SK-N-SH (cell line): ENCODE results near the gene PRKCB. TPM values are rescaled to one million over a fixed set of nuclear protein-coding genes. Genes with fewer than 3 reads are reported as not detected.

ENCODE experiments used
- CTCF ChIA-PET: fragments of 300-600, 350-600 bp; formaldehyde crosslinking; extraction: SDS; loops from one replicate; lab custom pipeline; 2021; lab: Yijun Ruan, JAX
- POLR2A ChIA-PET: fragments of 350-600 bp; sonication (Branson Sonifier 250); formaldehyde crosslinking; extraction: SDS; loops from one replicate; lab custom pipeline; 2020; ENCODE audit warnings: antibody characterized with exemption, inconsistent platforms; lab: Yijun Ruan, JAX
- DNase-seq: peaks from one replicate; pipeline ENCODE4 v3.0.0; 2012
- H2AFZ ChIP-seq: fragments of 200-600 bp; sonication (generic); 2 replicates; pipeline ENCODE4 v1.8.1; 2016; ENCODE audit warnings: antibody characterized with exemption, mild to moderate bottlenecking, low read depth
- H3F3A ChIP-seq: fragments of 200-600 bp; sonication (generic); replicated peaks from 2 replicates; pipeline ENCODE3; 2016; ENCODE audit warnings: antibody characterized with exemption, mild to moderate bottlenecking; ENCODE audit not compliant: insufficient read depth
- H3K27ac ChIP-seq, 2 experiments: fragments of 200-500 bp in 1 of 2; fragments of 200-600 bp in 1 of 2; sonication (Bioruptor generic) in 1 of 2; sonication (generic), shearing (Covaris generic) in 1 of 2; 2 replicates each; pipeline versions ENCODE4 v1.5.1 to v1.6.1; 2014 to 2016; ENCODE audit warnings: low read depth in 2 of 2, inconsistent platforms in 1 of 2, low read length in 1 of 2, mild to moderate bottlenecking in 1 of 2, mixed read lengths in 1 of 2
- H3K27me3 ChIP-seq: fragments of 200-600 bp; sonication (generic), shearing (Covaris generic); 2 replicates; pipeline ENCODE4 v1.6.1; 2016; ENCODE audit warnings: mixed run types; ENCODE audit not compliant: insufficient read depth
- H3K36me3 ChIP-seq, 2 experiments: fragments of 200-500 bp in 1 of 2; fragments of 200-600 bp in 1 of 2; sonication (Bioruptor generic) in 1 of 2; sonication (generic) in 1 of 2; replicated peaks in 1 of 2; 2 replicates each; pipeline versions ENCODE3 to v1.5.1; 2014 to 2016; ENCODE audit warnings: low read length in 1 of 2, mild to moderate bottlenecking in 1 of 2; ENCODE audit not compliant: insufficient read depth in 2 of 2, control insufficient read depth in 1 of 2
- H3K4me1 ChIP-seq, 2 experiments: fragments of 200-500 bp in 1 of 2; fragments of 200-600 bp in 1 of 2; sonication (Bioruptor generic) in 1 of 2; sonication (generic), shearing (Covaris generic) in 1 of 2; 2 replicates each; pipeline versions ENCODE4 v1.5.1 to v1.6.1; 2014 to 2016; ENCODE audit warnings: low read depth in 1 of 2, low read length in 1 of 2, mixed run types in 1 of 2; ENCODE audit not compliant: insufficient read depth in 2 of 2, control insufficient read depth in 1 of 2
- H3K4me2 ChIP-seq: fragments of 200-600 bp; sonication (generic), shearing (Covaris generic); 2 replicates; pipeline ENCODE4 v1.6.1; 2017; ENCODE audit warnings: mixed run types
- H3K4me3 ChIP-seq, 2 experiments: fragments of 200-500 bp in 1 of 2; fragments of 200-600 bp in 1 of 2; sonication (Bioruptor generic) in 1 of 2; sonication (generic), shearing (Covaris generic) in 1 of 2; 2 replicates each; pipeline versions ENCODE4 v1.5.1 to v1.8.1; 2014 to 2016; ENCODE audit warnings: low read depth in 2 of 2, inconsistent platforms in 1 of 2, low read length in 1 of 2, mild to moderate bottlenecking in 1 of 2, mixed read lengths in 1 of 2, moderate library complexity in 1 of 2
- H3K79me2 ChIP-seq: fragments of 200-600 bp; sonication (generic); 2 replicates; pipeline ENCODE4 v1.8.1; 2017; ENCODE audit warnings: mild to moderate bottlenecking; ENCODE audit not compliant: insufficient read depth
- H3K9ac ChIP-seq: fragments of 200-600 bp; sonication (generic); 2 replicates; pipeline ENCODE4 v1.6.1; 2017; ENCODE audit warnings: mixed run types
- H3K9me2 ChIP-seq: fragments of 200-600 bp; sonication (generic); 2 replicates; pipeline ENCODE4 v1.6.1; 2017; ENCODE audit warnings: mixed run types
- H3K9me3 ChIP-seq: fragments of 200-600 bp; sonication (generic); 2 replicates; pipeline ENCODE4 v1.6.1; 2017; ENCODE audit warnings: mixed run types, mild to moderate bottlenecking, moderate library complexity
- H4K20me1 ChIP-seq: fragments of 200-600 bp; sonication (generic); 2 replicates; pipeline ENCODE4 v1.6.1; 2017; ENCODE audit warnings: mild to moderate bottlenecking, mixed run types; ENCODE audit not compliant: insufficient read depth
- CTCF ChIP-seq: fragments of 200-600 bp; sonication (generic); IDR thresholded peaks from 2 replicates; pipeline ENCODE4 v1.6.1; 2017; ENCODE audit warnings: antibody characterized with exemption, mild to moderate bottlenecking, moderate library complexity
- EP300 ChIP-seq, 2 experiments: IDR thresholded peaks; 2 replicates each; pipeline versions ENCODE4 v1.4.0 to v1.6.1; 2012; ENCODE audit warnings: borderline replicate concordance in 1 of 2, low read depth in 1 of 2, low read length in 1 of 2
- FOXJ3 ChIP-seq: sonication (generic); formaldehyde crosslinking; IDR thresholded peaks from 2 replicates; pipeline ENCODE4 v1.5.1; 2020; ENCODE audit warnings: mild to moderate bottlenecking, missing genetic modification reagents
- FOXM1 ChIP-seq: IDR thresholded peaks from 2 replicates; pipeline ENCODE4 v1.4.0; 2012; ENCODE audit warnings: low read depth, mild to moderate bottlenecking
- GABPA ChIP-seq: IDR thresholded peaks from 2 replicates; pipeline ENCODE4 v1.4.0; 2012; ENCODE audit warnings: low read depth, mild to moderate bottlenecking
- MEF2A ChIP-seq: IDR thresholded peaks from 2 replicates; pipeline ENCODE4 v1.4.0; 2012; ENCODE audit warnings: low read depth, borderline replicate concordance
- POLR2AphosphoS5 ChIP-seq: IDR thresholded peaks from 2 replicates; pipeline ENCODE4 v1.6.1; 2012; ENCODE audit warnings: low read depth, low read length
- RXRA ChIP-seq: IDR thresholded peaks from 2 replicates; pipeline ENCODE4 v1.4.0; 2012; ENCODE audit warnings: low read depth, mild to moderate bottlenecking, borderline replicate concordance
- SIN3A ChIP-seq: IDR thresholded peaks from 2 replicates; pipeline ENCODE4 v1.6.1; 2012; ENCODE audit warnings: low read depth, mild to moderate bottlenecking, low read length, moderate library complexity, borderline replicate concordance
- TAF1 ChIP-seq: IDR thresholded peaks from 2 replicates; pipeline ENCODE4 v1.6.1; 2012; ENCODE audit warnings: low read depth, mild to moderate bottlenecking, low read length, moderate library complexity, borderline replicate concordance
- TEAD4 ChIP-seq: IDR thresholded peaks from 2 replicates; pipeline ENCODE4 v1.4.0; 2012; ENCODE audit warnings: mild to moderate bottlenecking, borderline replicate concordance; ENCODE audit not compliant: insufficient read depth
- YY1 ChIP-seq: IDR thresholded peaks from 2 replicates; pipeline ENCODE4 v1.4.0; 2012; ENCODE audit warnings: low read depth, mild to moderate bottlenecking
- ZBTB33 ChIP-seq: IDR thresholded peaks from 2 replicates; pipeline ENCODE4 v1.4.0; 2012; ENCODE audit warnings: low read depth, borderline replicate concordance
- WGBS: methylation state at CpG from one replicate; pipeline ENCODE4 v1.1.6; 2017; ENCODE audit warnings: low lambda C conversion rate; 5-methylcytosine and 5-hydroxymethylcytosine counted together
- polyA plus RNA-seq, 3 experiments: library from polyadenylated mRNA; depleted of rRNA; stranded (reverse); fragments of >200 nt; gene quantifications; 2 replicates each; pipeline ENCODE4 v1.2.3, GENCODE V29; 2012
- TF ChIP-seq, protein P1 (sequence below): fragments of 150-350 bp; IDR thresholded peaks from 2 replicates; pipeline ENCODE4 v1.6.1; 2017; ENCODE audit warnings: antibody characterized with exemption, low read length, low read depth, borderline replicate concordance
- TF ChIP-seq, protein P2 (sequence below): IDR thresholded peaks from 2 replicates; pipeline ENCODE4 v1.4.0; 2012; ENCODE audit warnings: low read depth, borderline replicate concordance

Gene PRKCB
- polyA plus RNA-seq, 1 of the 3 experiments (the other 2 are of a cell fraction): 0.12 TPM

DNA sequence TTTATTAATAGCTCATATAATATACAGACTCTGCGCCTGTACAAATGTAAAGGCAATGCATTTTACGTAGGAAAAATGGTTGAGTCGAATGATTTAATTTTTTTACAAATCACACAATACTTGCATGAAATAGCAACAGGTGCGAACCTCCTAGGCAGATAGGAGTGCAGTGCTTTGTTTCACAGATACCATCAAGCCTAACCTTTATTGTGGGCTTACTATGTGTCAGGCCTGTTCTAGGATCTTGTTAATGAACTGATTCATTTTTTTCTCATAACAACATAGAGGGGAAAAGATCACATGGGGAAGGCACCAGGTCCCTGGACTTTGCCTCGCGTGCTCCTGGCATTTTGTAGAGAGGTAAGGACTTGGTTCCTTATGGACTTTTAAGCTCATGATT, 107.8 kb downstream of the PRKCB start (continued):
- TF ChIP-seq, protein P1, sequence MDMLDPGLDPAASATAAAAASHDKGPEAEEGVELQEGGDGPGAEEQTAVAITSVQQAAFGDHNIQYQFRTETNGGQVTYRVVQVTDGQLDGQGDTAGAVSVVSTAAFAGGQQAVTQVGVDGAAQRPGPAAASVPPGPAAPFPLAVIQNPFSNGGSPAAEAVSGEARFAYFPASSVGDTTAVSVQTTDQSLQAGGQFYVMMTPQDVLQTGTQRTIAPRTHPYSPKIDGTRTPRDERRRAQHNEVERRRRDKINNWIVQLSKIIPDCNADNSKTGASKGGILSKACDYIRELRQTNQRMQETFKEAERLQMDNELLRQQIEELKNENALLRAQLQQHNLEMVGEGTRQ: no peak
- TF ChIP-seq SIN3A (no peak), CTCF (no peak), TEAD4 (no peak)
- TF ChIP-seq, all 33 proteins: peak for 0

DNA sequence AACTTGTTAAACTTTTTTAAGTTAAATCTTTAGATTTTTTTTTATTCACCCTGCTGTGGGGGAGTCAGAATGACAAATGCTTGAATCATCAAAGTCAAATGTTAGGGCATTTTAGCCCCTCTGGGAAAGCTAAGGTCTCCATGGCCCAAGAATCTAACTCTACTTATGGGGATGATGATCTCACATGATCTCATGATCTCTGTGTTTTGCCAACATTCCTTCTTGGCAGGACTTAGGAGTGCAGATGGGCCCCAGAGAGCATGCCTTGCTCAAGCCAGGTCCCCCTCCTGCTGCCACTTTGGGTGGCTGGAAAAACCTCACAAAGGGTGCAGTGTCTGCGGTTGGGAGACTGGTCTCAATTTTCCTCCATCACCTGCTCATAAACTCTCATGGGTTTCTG, 108.6 kb downstream of the PRKCB start:
- POLR2A ChIA-PET: no interaction called here
- no peaks in the 10 kb centered on the region for H3K27me3 ChIP-seq
- no peak overlapping the region for H3K9ac ChIP-seq
- no peak for DNase-seq
- no peak overlapping the region for H3K4me2 ChIP-seq
- TF ChIP-seq GABPA (no peak), MEF2A (no peak), FOXJ3 (CRISPR knock-in tag) (no peak), TEAD4 (no peak), EP300 (IDR thresholded peaks at IDR 0.05; ENCODE audit: borderline replicate concordance in 1 of 2, low read depth in 1 of 2, low read length in 1 of 2) (no peak)
- TF ChIP-seq, protein P2, sequence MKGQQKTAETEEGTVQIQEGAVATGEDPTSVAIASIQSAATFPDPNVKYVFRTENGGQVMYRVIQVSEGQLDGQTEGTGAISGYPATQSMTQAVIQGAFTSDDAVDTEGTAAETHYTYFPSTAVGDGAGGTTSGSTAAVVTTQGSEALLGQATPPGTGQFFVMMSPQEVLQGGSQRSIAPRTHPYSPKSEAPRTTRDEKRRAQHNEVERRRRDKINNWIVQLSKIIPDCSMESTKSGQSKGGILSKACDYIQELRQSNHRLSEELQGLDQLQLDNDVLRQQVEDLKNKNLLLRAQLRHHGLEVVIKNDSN: no peak
- H2AFZ ChIP-seq: no peak overlapping the region
- H3K27ac ChIP-seq: no peak overlapping the region
- H3K9me2 ChIP-seq: no peaks in the 10 kb centered on the region
- H3F3A ChIP-seq: no peaks in the 10 kb centered on the region
- no peaks in the 10 kb centered on the region for H3K79me2 ChIP-seq
- CTCF ChIA-PET: interaction anchor here (1.1 kb wide), 1 partner anchor 11 kb away, joined by 5 read pairs; no protein-coding TSS in a partner anchor
- peaks cover 0 to 26% of the 10 kb centered on the region in 2 experiments; a peak in 2 of 4 replicates for H3K4me1 ChIP-seq
- H3K4me3 ChIP-seq: no peak overlapping the region
- H3K9me3 ChIP-seq: no peaks in the 10 kb centered on the region
- 11% methylated on average over 1 of the region's 1 CpG for WGBS
- H4K20me1 ChIP-seq: no peaks in the 10 kb centered on the region
- no peaks in the 10 kb centered on the region for H3K36me3 ChIP-seq

DNA sequence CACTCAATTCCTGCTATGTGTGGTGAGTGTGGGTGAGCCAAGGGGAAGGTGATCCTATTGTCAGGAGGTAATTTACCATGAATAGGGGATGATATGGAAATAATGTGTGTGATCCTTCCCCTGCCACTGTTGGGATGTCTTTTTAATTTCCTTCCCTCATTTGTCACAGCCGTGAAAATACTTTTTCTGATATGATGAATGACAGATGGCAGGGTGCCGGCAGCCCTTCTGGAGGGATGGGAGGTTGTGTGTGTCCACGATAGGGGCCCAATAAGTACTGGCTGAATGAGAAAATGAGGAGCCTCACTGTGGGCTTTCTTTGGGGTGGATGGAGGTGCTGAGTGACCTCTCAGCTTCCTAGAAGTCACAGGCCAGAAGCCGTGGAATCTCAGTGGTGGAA, 109.5 kb downstream of the PRKCB start:
- 32% methylated on average over 4 of the region's 4 CpGs for WGBS
- Histone ChIP-seq H3K36me3 (no peaks in the 10 kb centered on the region), H3K9me3 (no peaks in the 10 kb centered on the region), H2AFZ (no peak overlapping the region), H3K9ac (no peak overlapping the region), H3F3A (no peaks in the 10 kb centered on the region), H3K4me2 (no peak overlapping the region), H3K27ac (no peak overlapping the region), H3K27me3 (no peaks in the 10 kb centered on the region), H3K4me1 (peaks cover 0 to 26% of the 10 kb centered on the region in 2 experiments; a peak in 2 of 4 replicates), H4K20me1 (no peaks in the 10 kb centered on the region), H3K79me2 (no peaks in the 10 kb centered on the region), H3K9me2 (no peaks in the 10 kb centered on the region), H3K4me3 (no peak overlapping the region)
- TF ChIP-seq POLR2AphosphoS5 (no peak), MEF2A (no peak), ZBTB33 (no peak), EP300 (IDR thresholded peaks at IDR 0.05; ENCODE audit: borderline replicate concordance in 1 of 2, low read depth in 1 of 2, low read length in 1 of 2) (no peak), TAF1 (no peak), RXRA (no peak), FOXM1 (no peak), YY1 (no peak)
- CTCF ChIA-PET: no interaction called here
- POLR2A ChIA-PET: no interaction called here
- DNase-seq: no peak
